H9 (cell line): Measurements from ENCODE around the gene POU3F3. TPM values are rescaled to one million over a fixed set of nuclear protein-coding genes. Genes with fewer than 3 reads are reported as not detected.

Source experiments
- DNase-seq: peaks from one replicate; pipeline ENCODE4 v3.0.0-alpha.2; 2017
- H2AFZ ChIP-seq: one replicate; pipeline ENCODE4 v1.6.1; 2013; ENCODE audit warnings: mild to moderate bottlenecking, low read length, control low read depth, moderate library complexity
- H2AK5ac ChIP-seq: 2 replicates; pipeline ENCODE4 v1.6.1; 2013; ENCODE audit warnings: low read length, control low read depth, mixed read lengths; ENCODE audit not compliant: insufficient read length
- H2BK120ac ChIP-seq: one replicate; pipeline ENCODE4 v1.6.1; 2013; ENCODE audit warnings: low read depth, mild to moderate bottlenecking, low read length, control low read depth, inconsistent platforms; ENCODE audit not compliant: poor library complexity, severe bottlenecking
- H2BK12ac ChIP-seq: 2 replicates; pipeline ENCODE4 v1.6.1; 2013; ENCODE audit warnings: low read length, control low read depth, mixed read lengths, low read depth; ENCODE audit not compliant: insufficient read length
- H2BK15ac ChIP-seq: 2 replicates; pipeline ENCODE4 v1.6.1; 2013; ENCODE audit warnings: low read depth, low read length, control low read depth
- H2BK20ac ChIP-seq: one replicate; pipeline ENCODE4 v1.6.1; 2013; ENCODE audit warnings: low read depth, mild to moderate bottlenecking, low read length, control low read depth, inconsistent platforms; ENCODE audit not compliant: poor library complexity, severe bottlenecking
- H2BK5ac ChIP-seq: 2 replicates; pipeline ENCODE4 v1.6.1; 2013; ENCODE audit warnings: low read length, control low read depth, mixed read lengths; ENCODE audit not compliant: insufficient read length
- H3K14ac ChIP-seq: 2 replicates; pipeline ENCODE4 v1.6.1; 2013; ENCODE audit warnings: low read length, control low read depth; ENCODE audit not compliant: insufficient read depth
- H3K18ac ChIP-seq: 2 replicates; pipeline ENCODE4 v1.6.1; 2013; ENCODE audit warnings: low read depth, mild to moderate bottlenecking, mixed read lengths, low read length, control low read depth; ENCODE audit not compliant: insufficient read length
- H3K23ac ChIP-seq: 2 replicates; pipeline ENCODE4 v1.6.1; 2013; ENCODE audit warnings: low read length, control low read depth, mixed read lengths, low read depth; ENCODE audit not compliant: insufficient read length
- H3K23me2 ChIP-seq: 2 replicates; pipeline ENCODE4 v1.6.1; 2013; ENCODE audit warnings: low read depth, mild to moderate bottlenecking, mixed read lengths, low read length, control low read depth; ENCODE audit not compliant: insufficient read length, poor library complexity, severe bottlenecking
- H3K27ac ChIP-seq: 2 replicates; pipeline ENCODE4 v1.5.1; 2013; ENCODE audit warnings: low read length, control low read depth, mixed read lengths, low read depth; ENCODE audit not compliant: insufficient read length
- H3K27me3 ChIP-seq: 2 replicates; pipeline ENCODE4 v1.6.1; 2013; ENCODE audit warnings: low read length, control low read depth, inconsistent platforms; ENCODE audit not compliant: insufficient read depth
- H3K4ac ChIP-seq: 2 replicates; pipeline ENCODE4 v1.6.1; 2013; ENCODE audit warnings: low read depth, mild to moderate bottlenecking, control low read depth, inconsistent platforms, low read length, moderate library complexity
- H3K4me1 ChIP-seq: 2 replicates; pipeline ENCODE4 v1.6.1; 2013; ENCODE audit warnings: low read length, control low read depth, inconsistent platforms; ENCODE audit not compliant: insufficient read depth
- H3K4me2 ChIP-seq: 2 replicates; pipeline ENCODE4 v1.6.1; 2013; ENCODE audit warnings: low read length, control low read depth, mixed read lengths; ENCODE audit not compliant: insufficient read length, insufficient read depth
- H3K56ac ChIP-seq: 2 replicates; pipeline ENCODE4 v1.6.1; 2013; ENCODE audit warnings: low read depth, mild to moderate bottlenecking, mixed read lengths, low read length, control low read depth; ENCODE audit not compliant: insufficient read length
- H3K79me1 ChIP-seq: 2 replicates; pipeline ENCODE4 v1.6.1; 2013; ENCODE audit warnings: low read depth, mild to moderate bottlenecking, moderate library complexity, low read length, control low read depth, inconsistent platforms; ENCODE audit not compliant: insufficient read depth, poor library complexity, severe bottlenecking
- H3K79me2 ChIP-seq: 2 replicates; pipeline ENCODE4 v1.6.1; 2013; ENCODE audit warnings: low read length, control low read depth, inconsistent platforms; ENCODE audit not compliant: insufficient read depth
- H3K9ac ChIP-seq: 2 replicates; pipeline ENCODE4 v1.6.1; 2013; ENCODE audit warnings: low read length, control low read depth, mixed read lengths; ENCODE audit not compliant: insufficient read length; ENCODE audit errors: extremely low read depth
- H3K9me3 ChIP-seq: one replicate; pipeline ENCODE4 v1.6.1; 2013; ENCODE audit warnings: low read depth, low read length, inconsistent platforms; ENCODE audit not compliant: control insufficient read depth
- H3T11ph ChIP-seq: one replicate; pipeline ENCODE4 v1.6.1; 2013; ENCODE audit warnings: mild to moderate bottlenecking, low read length, control low read depth, inconsistent platforms
- H4K20me1 ChIP-seq: one replicate; pipeline ENCODE4 v1.6.1; 2013; ENCODE audit not compliant: control insufficient read depth, insufficient read length, insufficient read depth
- H4K5ac ChIP-seq: 2 replicates; pipeline ENCODE4 v1.6.1; 2013; ENCODE audit warnings: low read depth, mild to moderate bottlenecking, mixed read lengths, low read length, control low read depth; ENCODE audit not compliant: insufficient read length
- H4K8ac ChIP-seq: replicated peaks from 2 replicates; pipeline ENCODE4 v1.6.1; 2013; ENCODE audit warnings: low read length, control low read depth, mixed read lengths, low read depth; ENCODE audit not compliant: insufficient read length
- H4K91ac ChIP-seq: 2 replicates; pipeline ENCODE4 v1.6.1; 2013; ENCODE audit warnings: low read depth, mild to moderate bottlenecking, moderate library complexity, mixed read lengths, low read length, control low read depth; ENCODE audit not compliant: insufficient read length
- H3K27ac Mint-ChIP-seq, 3 experiments: 2 replicates in 2 of 3; 3 replicates in 1 of 3; pipeline ENCODE4 v1.8.0; 2020 to 2021; ENCODE audit warnings: mixed read lengths in 3 of 3, mild to moderate bottlenecking in 1 of 3, moderate library complexity in 1 of 3
- H3K27me3 Mint-ChIP-seq: 2 replicates; pipeline ENCODE4 v1.8.0; 2021; ENCODE audit warnings: low read depth, mild to moderate bottlenecking, moderate library complexity, mixed read lengths
- H3K36me3 Mint-ChIP-seq, 3 experiments: 2 replicates in 2 of 3; 3 replicates in 1 of 3; pipeline ENCODE4 v1.8.0; 2020 to 2021; ENCODE audit warnings: low read depth in 3 of 3, mixed read lengths in 3 of 3; ENCODE audit not compliant: insufficient read depth in 1 of 3
- H3K4me1 Mint-ChIP-seq, 2 experiments: 2 replicates each; pipeline ENCODE4 v1.8.0; 2020; ENCODE audit warnings: mixed read lengths in 2 of 2
- H3K4me3 Mint-ChIP-seq, 2 experiments: 2 replicates in 1 of 2; 3 replicates in 1 of 2; pipeline ENCODE4 v1.8.0; 2020 to 2021; ENCODE audit warnings: mild to moderate bottlenecking in 2 of 2, mixed read lengths in 2 of 2, moderate library complexity in 1 of 2
- H3K9me3 Mint-ChIP-seq, 2 experiments: 2 replicates in 1 of 2; 3 replicates in 1 of 2; pipeline ENCODE4 v1.8.0; 2020; ENCODE audit warnings: mild to moderate bottlenecking in 2 of 2, mixed read lengths in 2 of 2, moderate library complexity in 1 of 2
- WGBS: extraction: QIAGEN DNeasy Blood & Tissue Kit; methylation state at CpG from one replicate; pipeline ENCODE4 v1.1.7; 2013; ENCODE audit warnings: missing lambda C conversion rate, low lambda C conversion rate, mixed read lengths; ENCODE audit not compliant: insufficient read length; ENCODE audit errors: extremely low coverage; 5-methylcytosine and 5-hydroxymethylcytosine counted together
- total RNA-seq: library from RNA; stranded (reverse); gene quantifications from 2 replicates; pipeline ENCODE4 v1.2.1, GENCODE V29; 2021
- TF ChIP-seq, protein P1 (sequence below): fragments of 200-600 bp; sonication (generic); conservative IDR thresholded peaks from 3 replicates; pipeline ENCODE4 v1.8.0; 2021; ENCODE audit warnings: antibody characterized with exemption, mild to moderate bottlenecking

POU3F3 gene
- total RNA-seq, 1 experiment from 2014 or later = not detected

- no peak overlapping the region for H3K14ac ChIP-seq
- H3K56ac ChIP-seq = no peak overlapping the region
- H4K20me1 ChIP-seq = no peaks in the 10 kb centered on the region
- no peak overlapping the region for H3K4me2 ChIP-seq
- no peak overlapping the region for H3K18ac ChIP-seq
- WGBS = no CpG with 5 or more reads among the region's 4 CpGs
- Mint-ChIP-seq H3K36me3 (no peaks in the 10 kb centered on the region; a peak in 1 of 7 replicates), H3K4me1 (peaks cover 29 to 50% of the 10 kb centered on the region in 2 experiments), H3K4me3 (0 out of 5 replicates have a peak overlapping the region, but pooled peaks of 1 of the 2 experiments have one; percentile 35), H3K27me3 (peaks cover 97% of the 10 kb centered on the region), H3K27ac (no peak overlapping the region), H3K9me3 (peaks cover 0 to 11% of the 10 kb centered on the region in 2 experiments; a peak in 3 of 5 replicates)
- no peak overlapping the region for H2BK20ac ChIP-seq
- H3K23me2 ChIP-seq = peaks cover 14% of the 10 kb centered on the region
- no peak overlapping the region for H3K9ac ChIP-seq
- no peak overlapping the region for H2AK5ac ChIP-seq
- TF ChIP-seq, protein P1, sequence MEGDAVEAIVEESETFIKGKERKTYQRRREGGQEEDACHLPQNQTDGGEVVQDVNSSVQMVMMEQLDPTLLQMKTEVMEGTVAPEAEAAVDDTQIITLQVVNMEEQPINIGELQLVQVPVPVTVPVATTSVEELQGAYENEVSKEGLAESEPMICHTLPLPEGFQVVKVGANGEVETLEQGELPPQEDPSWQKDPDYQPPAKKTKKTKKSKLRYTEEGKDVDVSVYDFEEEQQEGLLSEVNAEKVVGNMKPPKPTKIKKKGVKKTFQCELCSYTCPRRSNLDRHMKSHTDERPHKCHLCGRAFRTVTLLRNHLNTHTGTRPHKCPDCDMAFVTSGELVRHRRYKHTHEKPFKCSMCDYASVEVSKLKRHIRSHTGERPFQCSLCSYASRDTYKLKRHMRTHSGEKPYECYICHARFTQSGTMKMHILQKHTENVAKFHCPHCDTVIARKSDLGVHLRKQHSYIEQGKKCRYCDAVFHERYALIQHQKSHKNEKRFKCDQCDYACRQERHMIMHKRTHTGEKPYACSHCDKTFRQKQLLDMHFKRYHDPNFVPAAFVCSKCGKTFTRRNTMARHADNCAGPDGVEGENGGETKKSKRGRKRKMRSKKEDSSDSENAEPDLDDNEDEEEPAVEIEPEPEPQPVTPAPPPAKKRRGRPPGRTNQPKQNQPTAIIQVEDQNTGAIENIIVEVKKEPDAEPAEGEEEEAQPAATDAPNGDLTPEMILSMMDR = no peak
- H2BK15ac ChIP-seq = no peak overlapping the region
- no peak overlapping the region for H3K4ac ChIP-seq
- no peaks in the 10 kb centered on the region for H3K79me2 ChIP-seq
- no peak overlapping the region for H3K27ac ChIP-seq
- no peak overlapping the region for H4K5ac ChIP-seq
- H3K9me3 ChIP-seq = no peaks in the 10 kb centered on the region
- no peak overlapping the region for H2BK12ac ChIP-seq
- H4K8ac ChIP-seq = no peak overlapping the region
- H2BK120ac ChIP-seq = no peak overlapping the region
- no peak overlapping the region for H3K23ac ChIP-seq
- H2BK5ac ChIP-seq = no peak overlapping the region
- H2AFZ ChIP-seq = no peak overlapping the region
- no peak overlapping the region for H4K91ac ChIP-seq
- DNase-seq = peak; percentile 28
- no peaks in the 10 kb centered on the region for H3K4me1 ChIP-seq
- peaks cover 90% of the 10 kb centered on the region for H3K27me3 ChIP-seq
- H3K79me1 ChIP-seq = no peaks in the 10 kb centered on the region
- no peak overlapping the region for H3T11ph ChIP-seq
Observed at GRCh38 chr2:104868505-104868866, 14.6 kb downstream of the POU3F3 start.
